HCT116 (cell line): ENCODE results near the gene EVI5. TPM values are rescaled to one million over a fixed set of nuclear protein-coding genes. Genes with fewer than 3 reads are reported as not detected.

ENCODE experiments used
- ATAC-seq: fragments of 200-7000 bp; cut with Tn5 transposase; 2 replicates; pipeline ENCODE4 v1.9.1; 2020; ENCODE audit warnings: mild to moderate bottlenecking, moderate library complexity
- BruUV-seq: library from RNA; stranded (reverse); fragments of 400-500 nt; replicated peaks from 2 replicates; lab custom pipeline; 2021; lab: Mats Ljungman, UMichigan
- CTCF ChIA-PET: fragments of 300-600 bp; sonication (Branson Sonifier 250); formaldehyde crosslinking; loops from one replicate; lab custom pipeline; 2021; ENCODE audit warnings: antibody characterized with exemption; lab: Charles Lee
- POLR2A ChIA-PET: fragments of 300-600, 350-600 bp; sonication (Branson Sonifier 250); formaldehyde crosslinking; loops from one replicate; lab custom pipeline; 2021; ENCODE audit warnings: antibody characterized with exemption; lab: Charles Lee
- RAD21 ChIA-PET, 2 experiments: fragments of 300-600 bp; sonication (Branson Sonifier 250); formaldehyde crosslinking; loops; one replicate each; lab custom pipeline; 2023; ENCODE audit warnings: low total read pairs in 2 of 2; ENCODE audit not compliant: uncharacterized antibody in 2 of 2, unreplicated experiment in 2 of 2, low non-redundant PET in 1 of 2; lab: Charles Lee
- DNase-seq: peaks from one replicate; pipeline ENCODE4 v3.0.0-alpha.2; 2010; ENCODE audit warnings: low read depth, low spot score
- H2AFZ ChIP-seq: fragments of 200-600 bp; shearing (Covaris generic), sonication (generic); 2 replicates; pipeline ENCODE4 v1.6.1; 2017; ENCODE audit warnings: low read depth, mixed run types, mixed read lengths, antibody characterized with exemption, low read length; ENCODE audit not compliant: poor library complexity, severe bottlenecking
- H3K27ac ChIP-seq: 2 replicates; pipeline ENCODE4 v1.5.1; 2012; ENCODE audit warnings: low read depth, low read length
- H3K27me3 ChIP-seq: fragments of 200-600 bp; sonication (generic); 2 replicates; pipeline ENCODE4 v1.6.1; 2016; ENCODE audit warnings: mixed run types, low read length, mixed read lengths; ENCODE audit not compliant: insufficient read depth
- H3K36me3 ChIP-seq, 2 experiments: fragments of 200-500 bp in 1 of 2; fragments of 200-600 bp in 1 of 2; sonication (Bioruptor generic) in 1 of 2; sonication (generic) in 1 of 2; 2 replicates each; pipeline versions ENCODE4 v1.5.1 to v1.6.1; 2014 to 2016; ENCODE audit warnings: low read length in 2 of 2, inconsistent platforms in 1 of 2, mixed read lengths in 1 of 2, mixed run types in 1 of 2; ENCODE audit not compliant: insufficient read depth in 2 of 2, control insufficient read depth in 1 of 2
- H3K4me1 ChIP-seq, 2 experiments: fragments of 200-600 bp in 1 of 2; sonication (generic) in 1 of 2; 2 replicates each; pipeline versions ENCODE4 v1.5.1 to v1.6.1; 2012 to 2017; ENCODE audit warnings: low read length in 2 of 2, inconsistent platforms in 1 of 2, mild to moderate bottlenecking in 1 of 2, mixed read lengths in 1 of 2, mixed run types in 1 of 2, moderate library complexity in 1 of 2; ENCODE audit not compliant: insufficient read depth in 2 of 2, control insufficient read depth in 1 of 2
- H3K4me2 ChIP-seq: fragments of 200-600 bp; sonication (generic); 2 replicates; pipeline ENCODE4 v1.6.1; 2017; ENCODE audit warnings: mixed run types, low read length, mixed read lengths
- H3K4me3 ChIP-seq, 2 experiments: fragments of 200-600 bp in 1 of 2; sonication (generic) in 1 of 2; replicated peaks in 1 of 2; 2 replicates each; pipeline ENCODE4 v1.5.1; 2011 to 2016; ENCODE audit warnings: low read length in 2 of 2, control low read depth in 1 of 2, low read depth in 1 of 2, mild to moderate bottlenecking in 1 of 2, mixed read lengths in 1 of 2, mixed run types in 1 of 2
- H3K79me2 ChIP-seq: fragments of 200-600 bp; sonication (generic); 2 replicates; pipeline ENCODE4 v1.6.1; 2017; ENCODE audit warnings: mild to moderate bottlenecking, mixed run types, low read length, moderate library complexity, mixed read lengths; ENCODE audit not compliant: insufficient read depth
- H3K9ac ChIP-seq: fragments of 200-600 bp; sonication (generic); 2 replicates; pipeline ENCODE4 v1.6.1; 2016; ENCODE audit warnings: low read length, mixed read lengths
- H3K9me2 ChIP-seq: fragments of 200-600 bp; sonication (generic), shearing (Covaris generic); 2 replicates; pipeline ENCODE4 v1.6.1; 2017; ENCODE audit warnings: mixed run types, mild to moderate bottlenecking, moderate library complexity; ENCODE audit not compliant: insufficient read depth
- H3K9me3 ChIP-seq, 2 experiments: fragments of 200-500 bp in 1 of 2; fragments of 200-600 bp in 1 of 2; sonication (Bioruptor generic) in 1 of 2; sonication (generic) in 1 of 2; 2 replicates each; pipeline ENCODE4 v1.6.1; 2014 to 2017; ENCODE audit warnings: low read length in 2 of 2, mixed read lengths in 2 of 2, inconsistent platforms in 1 of 2, low read depth in 1 of 2, mild to moderate bottlenecking in 1 of 2, mixed run types in 1 of 2, moderate library complexity in 1 of 2; ENCODE audit not compliant: control insufficient read depth in 1 of 2, insufficient read depth in 1 of 2
- H4K20me1 ChIP-seq: fragments of 200-600 bp; sonication (generic), shearing (Covaris generic); 2 replicates; pipeline ENCODE4 v1.6.1; 2017; ENCODE audit warnings: mixed run types, mild to moderate bottlenecking, moderate library complexity; ENCODE audit not compliant: insufficient read depth
- ATF3 ChIP-seq: IDR thresholded peaks from 2 replicates; pipeline ENCODE4 v1.6.1; 2012
- CBX3 ChIP-seq: IDR thresholded peaks from 2 replicates; pipeline ENCODE4 v1.6.1; 2012; ENCODE audit warnings: low read depth
- CEBPB ChIP-seq: IDR thresholded peaks from 2 replicates; pipeline ENCODE4 v1.6.1; 2012; ENCODE audit warnings: low read depth
- EGR1 ChIP-seq: IDR thresholded peaks from 2 replicates; pipeline ENCODE4 v1.6.1; 2012; ENCODE audit warnings: low read depth
- ELF1 ChIP-seq: IDR thresholded peaks from 2 replicates; pipeline ENCODE4 v1.6.1; 2012; ENCODE audit warnings: low read depth, borderline replicate concordance
- EZH2 ChIP-seq: fragments of 200-600 bp; sonication (generic); IDR thresholded peaks from 2 replicates; pipeline ENCODE4 v1.6.1; 2017; ENCODE audit warnings: antibody characterized with exemption, mixed run types
- EZH2phosphoT487 ChIP-seq: fragments of 200-600 bp; IDR thresholded peaks from 2 replicates; pipeline ENCODE4 v1.6.1; 2018; ENCODE audit warnings: antibody characterized with exemption, borderline replicate concordance
- FOSL1 ChIP-seq: IDR thresholded peaks from 2 replicates; pipeline ENCODE4 v1.6.1; 2012; ENCODE audit warnings: low read depth
- JUND ChIP-seq: IDR thresholded peaks from 2 replicates; pipeline ENCODE4 v1.6.1; 2012
- POLR2A ChIP-seq: IDR thresholded peaks from 2 replicates; pipeline ENCODE4 v1.7.0; 2011; ENCODE audit warnings: borderline replicate concordance; ENCODE audit not compliant: insufficient read depth, insufficient read length; ENCODE audit errors: extremely low read depth
- RAD21 ChIP-seq: IDR thresholded peaks from 2 replicates; pipeline ENCODE4 v1.6.1; 2012; ENCODE audit warnings: low read depth, mild to moderate bottlenecking
- REST ChIP-seq: IDR thresholded peaks from 2 replicates; pipeline ENCODE4 v1.6.1; 2012; ENCODE audit warnings: low read depth
- SIN3A ChIP-seq: IDR thresholded peaks from 2 replicates; pipeline ENCODE4 v1.6.1; 2012; ENCODE audit warnings: low read depth
- SP1 ChIP-seq: IDR thresholded peaks from 2 replicates; pipeline ENCODE4 v1.6.1; 2012; ENCODE audit warnings: low read depth
- TCF7L2 ChIP-seq: IDR thresholded peaks from 2 replicates; pipeline ENCODE4 v1.7.0; 2011; ENCODE audit warnings: borderline replicate concordance, inconsistent platforms; ENCODE audit not compliant: insufficient read depth, insufficient read length; ENCODE audit errors: extremely low read depth
- YY1 ChIP-seq: IDR thresholded peaks from 2 replicates; pipeline ENCODE4 v1.6.1; 2011; ENCODE audit warnings: low read length, low read depth, moderate library complexity, mild to moderate bottlenecking; ENCODE audit not compliant: insufficient replicate concordance; ENCODE audit errors: extremely low read depth
- ZBTB33 ChIP-seq: IDR thresholded peaks from 2 replicates; pipeline ENCODE4 v1.6.1; 2011; ENCODE audit warnings: mild to moderate bottlenecking, low read length, moderate library complexity; ENCODE audit not compliant: insufficient replicate concordance; ENCODE audit errors: extremely low read depth
- intact Hi-C: fragments of 100-400 bp; cut with micrococcal nuclease; formaldehyde crosslinking; loops from 2 replicates; pipeline ENCODE4 v1.10.0; 2022
- total RNA-seq: library from RNA; stranded (reverse); gene quantifications from one replicate; pipeline ENCODE4 v1.2.1, GENCODE V29; 2021; ENCODE audit not compliant: unreplicated experiment
- TF ChIP-seq, protein P1 (sequence below), 3 experiments: fragments of 200-600 bp in 1 of 3; sonication (generic) in 1 of 3; IDR thresholded peaks in 2 of 3; conservative IDR thresholded peaks in 1 of 3; 2 replicates each; pipeline ENCODE4 v1.5.1; 2012 to 2017; ENCODE audit warnings: low read depth in 2 of 3, low read length in 2 of 3, antibody characterized with exemption in 1 of 3, borderline replicate concordance in 1 of 3, control low read depth in 1 of 3, mild to moderate bottlenecking in 1 of 3, mixed read lengths in 1 of 3, mixed run types in 1 of 3, moderate library complexity in 1 of 3; ENCODE audit not compliant: insufficient read depth in 1 of 3

Gene EVI5
- total RNA-seq, 1 experiment from 2014 or later: 21.8 TPM

DNA sequence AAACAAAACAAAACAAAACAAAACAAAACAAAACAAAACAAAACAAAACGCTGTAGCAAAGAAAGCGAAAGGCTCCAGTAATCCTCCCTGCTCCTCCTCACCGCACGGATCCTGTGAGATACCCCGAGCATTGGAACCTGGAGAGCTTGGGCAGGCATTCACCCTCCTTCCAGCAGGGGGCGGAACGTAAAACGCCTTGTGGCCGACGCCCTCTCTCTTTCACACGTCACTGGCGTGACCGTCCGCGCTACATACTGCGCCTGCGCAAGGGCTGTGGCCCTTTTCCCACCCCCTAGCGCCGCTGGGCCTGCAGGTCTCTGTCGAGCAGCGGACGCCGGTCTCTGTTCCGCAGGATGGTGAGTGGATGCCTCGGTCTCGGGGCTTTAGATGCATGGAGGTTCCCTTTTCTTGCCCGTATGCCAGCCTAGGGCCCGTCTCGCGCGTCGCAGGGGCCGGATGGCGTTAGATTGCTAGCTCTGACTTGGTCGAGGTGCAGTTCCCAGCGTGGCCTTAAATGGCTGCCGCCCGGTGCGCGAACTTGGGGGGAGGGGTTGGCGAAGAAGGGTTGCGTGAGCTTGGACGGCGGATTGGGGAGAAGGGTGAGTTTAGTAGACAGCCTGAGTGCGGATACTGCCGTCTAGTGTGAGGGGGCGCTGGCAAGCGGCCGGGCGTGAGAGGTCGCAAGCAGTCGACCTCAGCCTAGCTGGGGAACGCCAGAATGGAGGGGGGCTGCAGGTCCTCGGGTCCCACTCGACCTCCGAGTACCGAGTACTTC, 47.0 kb upstream of the EVI5 start, which contains the start of gene RPL5:
Gene RPL5 (plus strand): TSS at position 279 of the 775 bp plus-strand sequence. CDS start 75 bp downstream, at position 354.
- ChIA-PET CTCF (interaction anchor here (0.7 to 2.5 kb wide), 6 partner anchors 9 to 522 kb away, joined by 3 to 18 read pairs (median 4); no protein-coding TSS in a partner anchor), POLR2A (interaction anchor here (0.7 to 1.7 kb wide), 12 partner anchors 8 to 1762 kb away, joined by 3 to 11 read pairs (median 4); partner anchors contain the start of gene EVI5), RAD21 (interaction anchor here in 1 of 2 experiments (0.9 kb wide), 1 partner anchor 83 kb away, joined by 3 read pairs; no protein-coding TSS in a partner anchor)
- peaks cover 41% of the 10 kb centered on the region for H4K20me1 ChIP-seq
- peaks cover 2 to 16% of the 10 kb centered on the region in 2 experiments; a peak in 3 of 4 replicates for H3K4me1 ChIP-seq
- intact Hi-C loops: no loop called here
- DNase-seq (peak; percentile 95), ATAC-seq (peak; percentile 88)
- no peaks in the 10 kb centered on the region for H3K27me3 ChIP-seq
- H3K27ac ChIP-seq: peak within 1 kb of the TSS; percentile 87
- peak within 1 kb of the TSS; percentile 94 for H3K9ac ChIP-seq
- peak within 1 kb of the TSS; percentile 78 for H3K4me2 ChIP-seq
- H2AFZ ChIP-seq: peak within 1 kb of the TSS; percentile 28
- no peaks in the 10 kb centered on the region for H3K9me3 ChIP-seq
- H3K4me3 ChIP-seq: peak within 1 kb of the TSS; percentile 80 to 99
- TSS peak; percentile 49 for BruUV-seq
- peaks cover 37 to 45% of the 10 kb centered on the region in 2 experiments for H3K36me3 ChIP-seq
- peaks cover 51% of the 10 kb centered on the region for H3K79me2 ChIP-seq
- H3K9me2 ChIP-seq: no peaks in the 10 kb centered on the region
- TF ChIP-seq CBX3: peak; percentile 97
- no peak for TF ChIP-seq ZBTB33
- TF ChIP-seq SP1: peak; percentile 85
- peak; percentile 37 for TF ChIP-seq TCF7L2
- TF ChIP-seq POLR2A: peak; percentile 98
- no peak for TF ChIP-seq CEBPB
- no peak for TF ChIP-seq ATF3
- TF ChIP-seq EZH2: no peak
- TF ChIP-seq SIN3A: peak; percentile 96
- no peak for TF ChIP-seq EZH2phosphoT487
- peak; percentile 75 for TF ChIP-seq YY1
- TF ChIP-seq RAD21: no peak
- no peak for TF ChIP-seq EGR1
- no peak for TF ChIP-seq FOSL1
- TF ChIP-seq REST: no peak
- TF ChIP-seq ELF1: no peak
- TF ChIP-seq, protein P1, sequence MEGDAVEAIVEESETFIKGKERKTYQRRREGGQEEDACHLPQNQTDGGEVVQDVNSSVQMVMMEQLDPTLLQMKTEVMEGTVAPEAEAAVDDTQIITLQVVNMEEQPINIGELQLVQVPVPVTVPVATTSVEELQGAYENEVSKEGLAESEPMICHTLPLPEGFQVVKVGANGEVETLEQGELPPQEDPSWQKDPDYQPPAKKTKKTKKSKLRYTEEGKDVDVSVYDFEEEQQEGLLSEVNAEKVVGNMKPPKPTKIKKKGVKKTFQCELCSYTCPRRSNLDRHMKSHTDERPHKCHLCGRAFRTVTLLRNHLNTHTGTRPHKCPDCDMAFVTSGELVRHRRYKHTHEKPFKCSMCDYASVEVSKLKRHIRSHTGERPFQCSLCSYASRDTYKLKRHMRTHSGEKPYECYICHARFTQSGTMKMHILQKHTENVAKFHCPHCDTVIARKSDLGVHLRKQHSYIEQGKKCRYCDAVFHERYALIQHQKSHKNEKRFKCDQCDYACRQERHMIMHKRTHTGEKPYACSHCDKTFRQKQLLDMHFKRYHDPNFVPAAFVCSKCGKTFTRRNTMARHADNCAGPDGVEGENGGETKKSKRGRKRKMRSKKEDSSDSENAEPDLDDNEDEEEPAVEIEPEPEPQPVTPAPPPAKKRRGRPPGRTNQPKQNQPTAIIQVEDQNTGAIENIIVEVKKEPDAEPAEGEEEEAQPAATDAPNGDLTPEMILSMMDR (IDR thresholded peaks at IDR 0.05 in 2 of 3, conservative IDR thresholded peaks at IDR 0.05 in 1 of 3; ENCODE audit: borderline replicate concordance in 1 of 3, insufficient read depth in 1 of 3, low read depth in 2 of 3, low read length in 2 of 3): peak; percentile 69 to 97 (median 77)
- TF ChIP-seq JUND: peak; percentile 40; the same call in 1 of the 2 replicates
